H1 (cell line): ENCODE measurements around the gene EPB42. TPM values are rescaled to one million over a fixed set of nuclear protein-coding genes. Genes with fewer than 3 reads are reported as not detected.

Source experiments
- CTBP2 ChIP-seq: IDR thresholded peaks from 2 replicates; pipeline ENCODE4 v1.7.0; 2011; ENCODE audit warnings: borderline replicate concordance, mild to moderate bottlenecking, moderate library complexity, mixed read lengths, low read length; ENCODE audit not compliant: insufficient read depth, insufficient read length
- JUN ChIP-seq: IDR thresholded peaks from 2 replicates; pipeline ENCODE4 v1.6.1; 2011; ENCODE audit warnings: low read depth, mild to moderate bottlenecking, improper control_type of control experiment, low read length
- KDM1A ChIP-seq: fragments of 200-600, 300-600 bp; sonication (generic); IDR thresholded peaks from 2 replicates; pipeline ENCODE4 v1.7.1; 2016; ENCODE audit warnings: mild to moderate bottlenecking, low read length, borderline replicate concordance
- NANOG ChIP-seq: IDR thresholded peaks from 2 replicates; pipeline ENCODE4 v1.6.1; 2011; ENCODE audit warnings: low read length, low read depth, mild to moderate bottlenecking, inconsistent platforms; ENCODE audit not compliant: insufficient read depth, poor library complexity, severe bottlenecking
- RBBP5 ChIP-seq: IDR thresholded peaks from 2 replicates; pipeline ENCODE4 v1.7.1; 2012; ENCODE audit warnings: low read depth, mild to moderate bottlenecking, inconsistent platforms, low read length, moderate library complexity, borderline replicate concordance
- RFX5 ChIP-seq: IDR thresholded peaks from 2 replicates; pipeline ENCODE4 v1.6.1; 2011; ENCODE audit warnings: low read depth, low read length, improper control_type of control experiment, borderline replicate concordance
- SIX5 ChIP-seq: IDR thresholded peaks from 2 replicates; pipeline ENCODE4 v1.6.1; 2011; ENCODE audit warnings: mild to moderate bottlenecking, low read depth, low read length
- SP4 ChIP-seq: IDR thresholded peaks from 2 replicates; pipeline ENCODE4 v1.6.1; 2012; ENCODE audit warnings: low read length, inconsistent platforms
- TAF7 ChIP-seq: optimal IDR thresholded peaks from 2 replicates; pipeline ENCODE3; 2011; ENCODE audit warnings: low read depth, mild to moderate bottlenecking, inconsistent platforms, low read length, moderate library complexity, borderline replicate concordance
- polyA plus RNA-seq, 7 experiments: library from polyadenylated mRNA; depleted of rRNA in 3 of 7; stranded (reverse) in 5 of 7; unstranded in 2 of 7; fragments of >200 nt in 5 of 7; fragments of 200-250 nt in 2 of 7; gene quantifications; 1 replicate in 5 of 7; 2 replicates in 1 of 7; 4 replicates in 1 of 7; pipeline versions ENCODE4 v1.2.1 to v1.2.3, GENCODE V29; 2011 to 2013; ENCODE audit warnings: missing spikeins in 2 of 7, mixed read lengths in 2 of 7
- total RNA-seq: library from RNA; stranded (reverse); fragmentation: NEBNext Ultra II Directional; extraction: Animal tissue kit (Norgen Biotek cat#: 25700); gene quantifications from 2 replicates; pipeline ENCODE4 v1.2.1, GENCODE V29; 2021
- TF ChIP-seq, protein P1 (sequence below): fragments of 300-600 bp; sonication (generic); IDR thresholded peaks from 2 replicates; pipeline ENCODE4 v1.7.1; 2012; ENCODE audit warnings: low read length, moderate library complexity, mild to moderate bottlenecking, inconsistent platforms; ENCODE audit not compliant: insufficient replicate concordance
- TF ChIP-seq, protein P2 (sequence below): IDR thresholded peaks from 2 replicates; pipeline ENCODE4 v1.6.1; 2011; ENCODE audit warnings: low read length, improper control_type of control experiment

Gene EPB42
- total and polyA plus RNA-seq, 2 of the 8 experiments (the other 6 are each of a cell fraction or from before 2014, with no cell fraction given): not detected

DNA sequence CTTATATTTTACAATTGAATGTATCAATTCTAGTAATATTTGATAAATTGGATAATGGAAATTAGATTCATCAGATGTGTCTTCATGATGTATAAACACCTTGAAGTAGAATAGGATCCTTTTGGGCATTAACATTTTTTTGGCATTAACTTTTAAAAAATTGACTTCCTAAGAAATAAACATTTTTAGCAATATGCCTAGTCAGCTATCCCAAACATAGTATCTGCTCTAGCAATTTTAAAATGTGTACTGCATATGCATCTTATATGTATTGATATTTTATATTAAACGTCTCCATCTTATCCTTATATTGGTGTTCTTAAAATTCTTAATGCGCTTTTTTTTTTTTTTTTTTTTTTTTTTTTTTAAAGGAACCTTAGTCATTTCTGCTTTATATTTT, 27.1 kb downstream of the EPB42 start (continued):
- TF ChIP-seq, protein P1, sequence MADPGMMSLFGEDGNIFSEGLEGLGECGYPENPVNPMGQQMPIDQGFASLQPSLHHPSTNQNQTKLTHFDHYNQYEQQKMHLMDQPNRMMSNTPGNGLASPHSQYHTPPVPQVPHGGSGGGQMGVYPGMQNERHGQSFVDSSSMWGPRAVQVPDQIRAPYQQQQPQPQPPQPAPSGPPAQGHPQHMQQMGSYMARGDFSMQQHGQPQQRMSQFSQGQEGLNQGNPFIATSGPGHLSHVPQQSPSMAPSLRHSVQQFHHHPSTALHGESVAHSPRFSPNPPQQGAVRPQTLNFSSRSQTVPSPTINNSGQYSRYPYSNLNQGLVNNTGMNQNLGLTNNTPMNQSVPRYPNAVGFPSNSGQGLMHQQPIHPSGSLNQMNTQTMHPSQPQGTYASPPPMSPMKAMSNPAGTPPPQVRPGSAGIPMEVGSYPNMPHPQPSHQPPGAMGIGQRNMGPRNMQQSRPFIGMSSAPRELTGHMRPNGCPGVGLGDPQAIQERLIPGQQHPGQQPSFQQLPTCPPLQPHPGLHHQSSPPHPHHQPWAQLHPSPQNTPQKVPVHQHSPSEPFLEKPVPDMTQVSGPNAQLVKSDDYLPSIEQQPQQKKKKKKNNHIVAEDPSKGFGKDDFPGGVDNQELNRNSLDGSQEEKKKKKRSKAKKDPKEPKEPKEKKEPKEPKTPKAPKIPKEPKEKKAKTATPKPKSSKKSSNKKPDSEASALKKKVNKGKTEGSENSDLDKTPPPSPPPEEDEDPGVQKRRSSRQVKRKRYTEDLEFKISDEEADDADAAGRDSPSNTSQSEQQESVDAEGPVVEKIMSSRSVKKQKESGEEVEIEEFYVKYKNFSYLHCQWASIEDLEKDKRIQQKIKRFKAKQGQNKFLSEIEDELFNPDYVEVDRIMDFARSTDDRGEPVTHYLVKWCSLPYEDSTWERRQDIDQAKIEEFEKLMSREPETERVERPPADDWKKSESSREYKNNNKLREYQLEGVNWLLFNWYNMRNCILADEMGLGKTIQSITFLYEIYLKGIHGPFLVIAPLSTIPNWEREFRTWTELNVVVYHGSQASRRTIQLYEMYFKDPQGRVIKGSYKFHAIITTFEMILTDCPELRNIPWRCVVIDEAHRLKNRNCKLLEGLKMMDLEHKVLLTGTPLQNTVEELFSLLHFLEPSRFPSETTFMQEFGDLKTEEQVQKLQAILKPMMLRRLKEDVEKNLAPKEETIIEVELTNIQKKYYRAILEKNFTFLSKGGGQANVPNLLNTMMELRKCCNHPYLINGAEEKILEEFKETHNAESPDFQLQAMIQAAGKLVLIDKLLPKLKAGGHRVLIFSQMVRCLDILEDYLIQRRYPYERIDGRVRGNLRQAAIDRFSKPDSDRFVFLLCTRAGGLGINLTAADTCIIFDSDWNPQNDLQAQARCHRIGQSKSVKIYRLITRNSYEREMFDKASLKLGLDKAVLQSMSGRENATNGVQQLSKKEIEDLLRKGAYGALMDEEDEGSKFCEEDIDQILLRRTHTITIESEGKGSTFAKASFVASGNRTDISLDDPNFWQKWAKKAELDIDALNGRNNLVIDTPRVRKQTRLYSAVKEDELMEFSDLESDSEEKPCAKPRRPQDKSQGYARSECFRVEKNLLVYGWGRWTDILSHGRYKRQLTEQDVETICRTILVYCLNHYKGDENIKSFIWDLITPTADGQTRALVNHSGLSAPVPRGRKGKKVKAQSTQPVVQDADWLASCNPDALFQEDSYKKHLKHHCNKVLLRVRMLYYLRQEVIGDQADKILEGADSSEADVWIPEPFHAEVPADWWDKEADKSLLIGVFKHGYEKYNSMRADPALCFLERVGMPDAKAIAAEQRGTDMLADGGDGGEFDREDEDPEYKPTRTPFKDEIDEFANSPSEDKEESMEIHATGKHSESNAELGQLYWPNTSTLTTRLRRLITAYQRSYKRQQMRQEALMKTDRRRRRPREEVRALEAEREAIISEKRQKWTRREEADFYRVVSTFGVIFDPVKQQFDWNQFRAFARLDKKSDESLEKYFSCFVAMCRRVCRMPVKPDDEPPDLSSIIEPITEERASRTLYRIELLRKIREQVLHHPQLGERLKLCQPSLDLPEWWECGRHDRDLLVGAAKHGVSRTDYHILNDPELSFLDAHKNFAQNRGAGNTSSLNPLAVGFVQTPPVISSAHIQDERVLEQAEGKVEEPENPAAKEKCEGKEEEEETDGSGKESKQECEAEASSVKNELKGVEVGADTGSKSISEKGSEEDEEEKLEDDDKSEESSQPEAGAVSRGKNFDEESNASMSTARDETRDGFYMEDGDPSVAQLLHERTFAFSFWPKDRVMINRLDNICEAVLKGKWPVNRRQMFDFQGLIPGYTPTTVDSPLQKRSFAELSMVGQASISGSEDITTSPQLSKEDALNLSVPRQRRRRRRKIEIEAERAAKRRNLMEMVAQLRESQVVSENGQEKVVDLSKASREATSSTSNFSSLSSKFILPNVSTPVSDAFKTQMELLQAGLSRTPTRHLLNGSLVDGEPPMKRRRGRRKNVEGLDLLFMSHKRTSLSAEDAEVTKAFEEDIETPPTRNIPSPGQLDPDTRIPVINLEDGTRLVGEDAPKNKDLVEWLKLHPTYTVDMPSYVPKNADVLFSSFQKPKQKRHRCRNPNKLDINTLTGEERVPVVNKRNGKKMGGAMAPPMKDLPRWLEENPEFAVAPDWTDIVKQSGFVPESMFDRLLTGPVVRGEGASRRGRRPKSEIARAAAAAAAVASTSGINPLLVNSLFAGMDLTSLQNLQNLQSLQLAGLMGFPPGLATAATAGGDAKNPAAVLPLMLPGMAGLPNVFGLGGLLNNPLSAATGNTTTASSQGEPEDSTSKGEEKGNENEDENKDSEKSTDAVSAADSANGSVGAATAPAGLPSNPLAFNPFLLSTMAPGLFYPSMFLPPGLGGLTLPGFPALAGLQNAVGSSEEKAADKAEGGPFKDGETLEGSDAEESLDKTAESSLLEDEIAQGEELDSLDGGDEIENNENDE: no peak
- TF ChIP-seq SP4 (no peak), RFX5 (no peak), KDM1A (no peak), JUN (no peak), TAF7 (no peak), RBBP5 (no peak), NANOG (no peak), SIX5 (no peak), CTBP2 (no peak)
- TF ChIP-seq, protein P2, sequence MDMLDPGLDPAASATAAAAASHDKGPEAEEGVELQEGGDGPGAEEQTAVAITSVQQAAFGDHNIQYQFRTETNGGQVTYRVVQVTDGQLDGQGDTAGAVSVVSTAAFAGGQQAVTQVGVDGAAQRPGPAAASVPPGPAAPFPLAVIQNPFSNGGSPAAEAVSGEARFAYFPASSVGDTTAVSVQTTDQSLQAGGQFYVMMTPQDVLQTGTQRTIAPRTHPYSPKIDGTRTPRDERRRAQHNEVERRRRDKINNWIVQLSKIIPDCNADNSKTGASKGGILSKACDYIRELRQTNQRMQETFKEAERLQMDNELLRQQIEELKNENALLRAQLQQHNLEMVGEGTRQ: no peak
